B cell (primary cell): ENCODE measurements around the gene ASB11. TPM values are rescaled to one million over a fixed set of nuclear protein-coding genes. Genes with fewer than 3 reads are reported as not detected.

Experiments
- ATAC-seq: fragments of 200-7000 bp; cut with Tn5 transposase; one replicate; pipeline ENCODE4 v1.10.0; 2021; ENCODE audit warnings: low read depth, mild to moderate bottlenecking, moderate number of reproducible peaks, moderate library complexity
- CTCF ChIA-PET: fragments of 350-600 bp; sonication (Branson Sonifier 250); formaldehyde crosslinking; loops from one replicate; lab custom pipeline; 2021; ENCODE audit warnings: antibody characterized with exemption, inconsistent platforms; lab: Charles Lee
- POLR2A ChIA-PET: fragments of 350-600 bp; sonication (Branson Sonifier 250); formaldehyde crosslinking; loops from one replicate; lab custom pipeline; 2021; ENCODE audit warnings: antibody characterized with exemption; lab: Charles Lee
- DNase-seq: peaks from one replicate; pipeline ENCODE4 v3.0.0; 2013
- H2AFZ ChIP-seq: 2 replicates; pipeline ENCODE4 v1.6.1; 2012; ENCODE audit warnings: mild to moderate bottlenecking, low read depth, low read length; ENCODE audit not compliant: insufficient read depth, poor library complexity, severe bottlenecking
- H3K27ac ChIP-seq, 2 donors: 1 replicate in 1 of 2; 2 replicates in 1 of 2; pipeline ENCODE4 v1.5.1; 2012 to 2013; ENCODE audit warnings: low read length in 2 of 2, mild to moderate bottlenecking in 2 of 2, moderate library complexity in 1 of 2
- H3K27me3 ChIP-seq, 4 experiments: fragments of 200-600 bp in 1 of 4; sonication (generic) in 1 of 4; replicated peaks in 1 of 4; 1 replicate in 2 of 4; 2 replicates in 2 of 4; pipeline versions ENCODE4 v1.6.1 to v1.7.0; 2013 to 2016; ENCODE audit warnings: low read length in 3 of 4, mild to moderate bottlenecking in 2 of 4, mixed read lengths in 1 of 4, moderate library complexity in 1 of 4; ENCODE audit not compliant: insufficient read depth in 4 of 4, control insufficient read depth in 3 of 4; ENCODE audit errors: control extremely low read depth in 1 of 4
- H3K36me3 ChIP-seq, 2 experiments: replicated peaks in 1 of 2; 1 replicate in 1 of 2; 2 replicates in 1 of 2; pipeline versions ENCODE4 v1.6.1 to v1.7.1; 2013; ENCODE audit warnings: low read length in 1 of 2; ENCODE audit not compliant: insufficient read depth in 2 of 2, control insufficient read depth in 1 of 2; ENCODE audit errors: control extremely low read depth in 1 of 2, extremely low read depth in 1 of 2
- H3K4me1 ChIP-seq, 2 donors: fragments of 200-600 bp in 1 of 2; sonication (generic) in 1 of 2; 1 replicate in 1 of 2; 2 replicates in 1 of 2; pipeline versions ENCODE4 v1.5.1 to v1.6.1; 2013 to 2017; ENCODE audit warnings: low read length in 2 of 2; ENCODE audit not compliant: control insufficient read depth in 2 of 2, insufficient read depth in 2 of 2
- H3K4me2 ChIP-seq: replicated peaks from 2 replicates; pipeline ENCODE3; 2012; ENCODE audit warnings: mild to moderate bottlenecking, low read depth, low read length; ENCODE audit not compliant: poor library complexity, severe bottlenecking
- H3K4me3 ChIP-seq, 5 experiments: fragments of 200-600 bp in 1 of 5; sonication (generic) in 1 of 5; 1 replicate in 3 of 5; 2 replicates in 2 of 5; pipeline versions ENCODE4 v1.5.1 to v1.7.0; 2011 to 2016; ENCODE audit warnings: low read length in 4 of 5, mild to moderate bottlenecking in 4 of 5, low read depth in 2 of 5, control low read depth in 1 of 5, moderate library complexity in 1 of 5; ENCODE audit not compliant: insufficient read depth in 1 of 5; ENCODE audit errors: control extremely low read depth in 1 of 5, extremely low read depth in 1 of 5
- H3K79me2 ChIP-seq: fragments of 200-600 bp; sonication (generic); one replicate; pipeline ENCODE4 v1.6.0; 2016; ENCODE audit warnings: low read length; ENCODE audit not compliant: control insufficient read depth, insufficient read depth
- H3K9ac ChIP-seq: fragments of 200-600 bp; sonication (generic); 2 replicates; pipeline ENCODE4 v1.6.1; 2017; ENCODE audit warnings: mild to moderate bottlenecking, low read length, moderate library complexity
- H3K9me3 ChIP-seq, 3 donors: one replicate each; pipeline versions ENCODE4 v1.6.1 to v1.7.1; 2013; ENCODE audit warnings: low read length in 2 of 3; ENCODE audit not compliant: control insufficient read depth in 2 of 3, insufficient read depth in 1 of 3; ENCODE audit errors: control extremely low read depth in 1 of 3
- H4K20me1 ChIP-seq: 2 replicates; pipeline ENCODE4 v1.6.0; 2012; ENCODE audit warnings: mild to moderate bottlenecking, low read length; ENCODE audit not compliant: insufficient read depth, control insufficient read depth, poor library complexity, severe bottlenecking
- H3K27ac Mint-ChIP-seq: one replicate; pipeline ENCODE4 v1.8.0; 2021; ENCODE audit warnings: mixed read lengths
- H3K27me3 Mint-ChIP-seq: one replicate; pipeline ENCODE4 v1.8.0; 2021; ENCODE audit warnings: mixed read lengths
- H3K4me1 Mint-ChIP-seq: one replicate; pipeline ENCODE4 v1.8.0; 2021; ENCODE audit warnings: mixed read lengths
- H3K4me3 Mint-ChIP-seq: one replicate; pipeline ENCODE4 v1.8.0; 2021; ENCODE audit warnings: mixed read lengths
- H3K9me3 Mint-ChIP-seq: one replicate; pipeline ENCODE4 v1.8.0; 2022; ENCODE audit warnings: mixed read lengths; ENCODE audit not compliant: insufficient read depth
- EZH2 ChIP-seq: IDR thresholded peaks from 2 replicates; pipeline ENCODE4 v1.6.1; 2012; ENCODE audit warnings: borderline replicate concordance, low read depth, mild to moderate bottlenecking, moderate library complexity, low read length; ENCODE audit not compliant: insufficient read depth, poor library complexity, severe bottlenecking
- WGBS: methylation state at CpG from one replicate; pipeline ENCODE4 v1.1.5; 2013; ENCODE audit warnings: missing lambda C conversion rate; ENCODE audit not compliant: insufficient coverage; 5-methylcytosine and 5-hydroxymethylcytosine counted together
- intact Hi-C: fragments of 100-400 bp; cut with micrococcal nuclease; formaldehyde crosslinking; loops from one replicate; pipeline ENCODE4 v1.10.0; 2022
- polyA plus RNA-seq: library from polyadenylated mRNA; depleted of rRNA; stranded (reverse); fragments of >200 nt; gene quantifications from 2 replicates; pipeline ENCODE4 v1.2.3, GENCODE V29; 2012
- total RNA-seq, 2 donors: library from RNA; stranded (reverse); fragments of 120-200 nt in 1 of 2; gene quantifications; 1 replicate in 1 of 2; 2 replicates in 1 of 2; pipeline versions ENCODE4 v1.2.3 to v1.2.4, GENCODE V29; 2013 to 2022
- TF ChIP-seq, protein P1 (sequence below): fragments of 200-600 bp; IDR thresholded peaks from one replicate; pipeline ENCODE4 v1.8.0; 2022; ENCODE audit warnings: antibody characterized with exemption, mild to moderate bottlenecking

The ASB11 gene
- total and polyA plus RNA-seq, 2 donors (not counting 1 experiment from before 2014, with no cell fraction given): not detected

DNA sequence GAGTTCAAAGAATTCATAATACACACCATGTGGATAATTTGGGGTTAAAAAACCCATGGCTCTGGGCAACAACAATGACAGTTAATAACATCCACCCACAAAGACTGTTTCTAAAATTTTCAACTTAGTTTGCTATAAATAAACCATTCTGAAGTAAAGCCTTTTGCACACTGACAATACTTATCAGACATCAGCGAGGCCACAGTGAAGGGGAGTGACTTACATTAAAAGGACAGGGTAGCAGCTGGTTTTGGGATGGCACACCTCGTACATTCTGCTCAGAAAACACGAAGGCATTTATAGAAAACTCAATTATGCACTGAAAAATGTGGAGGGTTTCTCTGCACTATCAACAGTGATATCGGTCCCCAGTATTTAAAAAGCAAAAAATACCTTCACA is 4.9 kb upstream of the ASB11 start:
- DNase-seq (no peak), ATAC-seq (no peak)
- intact Hi-C loops: no loop called here
- WGBS: no CpG with 5 or more reads among the region's 4 CpGs
- Histone ChIP-seq H3K36me3 (peaks cover 4 to 17% of the 10 kb centered on the region in 2 experiments), H3K27ac (no peak overlapping the region), H3K79me2 (no peaks in the 10 kb centered on the region), H3K4me3 (no peak overlapping the region), H2AFZ (no peak overlapping the region), H3K9ac (no peak overlapping the region), H3K9me3 (no peaks in the 10 kb centered on the region), H3K4me2 (no peak overlapping the region), H3K27me3 (no peaks in the 10 kb centered on the region), H4K20me1 (no peaks in the 10 kb centered on the region), H3K4me1 (no peaks in the 10 kb centered on the region)
- ChIA-PET CTCF (no interaction called here), POLR2A (no interaction called here)
- H3K4me1 Mint-ChIP-seq: no peaks in the 10 kb centered on the region
- no peaks in the 10 kb centered on the region for H3K9me3 Mint-ChIP-seq
- no peak for TF ChIP-seq EZH2
- TF ChIP-seq, protein P1, sequence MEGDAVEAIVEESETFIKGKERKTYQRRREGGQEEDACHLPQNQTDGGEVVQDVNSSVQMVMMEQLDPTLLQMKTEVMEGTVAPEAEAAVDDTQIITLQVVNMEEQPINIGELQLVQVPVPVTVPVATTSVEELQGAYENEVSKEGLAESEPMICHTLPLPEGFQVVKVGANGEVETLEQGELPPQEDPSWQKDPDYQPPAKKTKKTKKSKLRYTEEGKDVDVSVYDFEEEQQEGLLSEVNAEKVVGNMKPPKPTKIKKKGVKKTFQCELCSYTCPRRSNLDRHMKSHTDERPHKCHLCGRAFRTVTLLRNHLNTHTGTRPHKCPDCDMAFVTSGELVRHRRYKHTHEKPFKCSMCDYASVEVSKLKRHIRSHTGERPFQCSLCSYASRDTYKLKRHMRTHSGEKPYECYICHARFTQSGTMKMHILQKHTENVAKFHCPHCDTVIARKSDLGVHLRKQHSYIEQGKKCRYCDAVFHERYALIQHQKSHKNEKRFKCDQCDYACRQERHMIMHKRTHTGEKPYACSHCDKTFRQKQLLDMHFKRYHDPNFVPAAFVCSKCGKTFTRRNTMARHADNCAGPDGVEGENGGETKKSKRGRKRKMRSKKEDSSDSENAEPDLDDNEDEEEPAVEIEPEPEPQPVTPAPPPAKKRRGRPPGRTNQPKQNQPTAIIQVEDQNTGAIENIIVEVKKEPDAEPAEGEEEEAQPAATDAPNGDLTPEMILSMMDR: no peak
- no peak overlapping the region for H3K27ac Mint-ChIP-seq
- no peak overlapping the region for H3K4me3 Mint-ChIP-seq
- no peaks in the 10 kb centered on the region for H3K27me3 Mint-ChIP-seq

DNA sequence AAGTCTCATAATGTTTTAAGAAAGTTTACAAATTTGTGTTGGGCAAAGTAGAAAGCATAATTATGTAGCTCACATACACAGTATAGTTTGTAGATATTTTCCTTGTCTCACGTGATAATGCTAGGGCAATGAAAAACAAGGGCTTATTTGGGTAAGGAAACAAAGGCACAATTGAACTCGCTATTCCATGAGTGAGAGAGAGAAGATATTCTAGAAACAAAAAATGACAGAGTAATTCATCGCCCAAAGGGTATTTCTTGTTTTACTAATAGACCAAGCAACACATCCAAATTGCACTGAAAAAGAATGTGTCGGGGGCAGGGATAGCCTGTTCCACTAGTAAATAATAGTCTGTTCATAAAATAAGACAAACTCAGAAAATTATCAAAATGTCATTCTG is 3.6 kb upstream of the ASB11 start:
- Mint-ChIP-seq H3K4me1 (no peaks in the 10 kb centered on the region), H3K27ac (no peak overlapping the region), H3K4me3 (no peak overlapping the region), H3K27me3 (no peaks in the 10 kb centered on the region), H3K9me3 (no peaks in the 10 kb centered on the region)
- TF ChIP-seq, protein P1: no peak
- TF ChIP-seq EZH2: no peak
- no CpG with 5 or more reads among the region's 4 CpGs for WGBS
- no peaks in the 10 kb centered on the region for H3K27me3 ChIP-seq
- H3K4me3 ChIP-seq: no peak overlapping the region
- peaks cover 4 to 15% of the 10 kb centered on the region in 2 experiments for H3K36me3 ChIP-seq
- no peaks in the 10 kb centered on the region for H4K20me1 ChIP-seq
- no peaks in the 10 kb centered on the region for H3K79me2 ChIP-seq
- no peaks in the 10 kb centered on the region for H3K9me3 ChIP-seq
- H2AFZ ChIP-seq: no peak overlapping the region
- no peaks in the 10 kb centered on the region for H3K4me1 ChIP-seq
- DNase-seq (no peak), ATAC-seq (no peak)
- no peak overlapping the region for H3K27ac ChIP-seq
- H3K9ac ChIP-seq: no peak overlapping the region
- no peak overlapping the region for H3K4me2 ChIP-seq
- intact Hi-C loops: no loop called here
- ChIA-PET CTCF (no interaction called here), POLR2A (no interaction called here)
